ENCODE measurements around the gene MALAT1.

MALAT1 gene

DNA sequence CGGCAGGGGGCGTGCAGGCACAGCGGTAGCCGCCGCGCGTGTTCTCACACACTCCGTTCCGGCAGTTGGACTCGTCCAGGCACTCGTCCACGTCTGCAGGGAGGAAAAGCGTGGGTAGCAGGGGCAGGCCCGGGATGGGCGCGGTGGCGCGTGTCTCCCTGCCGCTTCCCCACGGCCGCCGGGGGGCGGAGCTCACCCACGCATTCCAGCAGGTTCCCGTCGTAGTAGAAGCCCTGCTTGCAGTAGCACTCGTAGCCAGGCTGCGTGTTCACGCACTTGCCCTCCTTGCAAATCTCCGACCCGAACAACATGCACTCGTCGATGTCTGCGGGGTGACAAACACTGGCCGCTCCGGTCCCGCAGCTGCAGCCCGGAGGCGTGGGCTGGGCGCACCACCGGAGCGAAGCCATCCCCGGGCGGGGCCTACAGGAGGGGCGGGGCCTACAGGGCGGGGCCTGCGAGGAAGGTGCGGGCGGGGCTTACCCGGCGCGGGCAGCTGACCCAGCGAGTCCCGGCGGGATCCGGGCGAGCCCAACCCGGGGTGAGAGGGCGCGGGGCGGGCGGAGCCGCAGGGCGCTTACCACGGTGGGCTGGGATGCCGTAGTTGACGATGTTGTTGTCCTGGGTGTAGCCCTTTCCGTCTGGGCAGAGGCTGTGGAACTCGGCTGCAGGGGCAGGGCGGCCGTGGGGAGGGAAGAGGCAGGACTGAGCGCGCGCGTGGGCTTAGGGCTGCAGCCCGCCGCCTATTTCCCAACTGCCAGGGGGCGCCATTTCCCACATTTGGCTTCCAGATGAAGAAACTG is 41.6 kb downstream of the MALAT1 start:
- FAIRE-seq: no peak

DNA sequence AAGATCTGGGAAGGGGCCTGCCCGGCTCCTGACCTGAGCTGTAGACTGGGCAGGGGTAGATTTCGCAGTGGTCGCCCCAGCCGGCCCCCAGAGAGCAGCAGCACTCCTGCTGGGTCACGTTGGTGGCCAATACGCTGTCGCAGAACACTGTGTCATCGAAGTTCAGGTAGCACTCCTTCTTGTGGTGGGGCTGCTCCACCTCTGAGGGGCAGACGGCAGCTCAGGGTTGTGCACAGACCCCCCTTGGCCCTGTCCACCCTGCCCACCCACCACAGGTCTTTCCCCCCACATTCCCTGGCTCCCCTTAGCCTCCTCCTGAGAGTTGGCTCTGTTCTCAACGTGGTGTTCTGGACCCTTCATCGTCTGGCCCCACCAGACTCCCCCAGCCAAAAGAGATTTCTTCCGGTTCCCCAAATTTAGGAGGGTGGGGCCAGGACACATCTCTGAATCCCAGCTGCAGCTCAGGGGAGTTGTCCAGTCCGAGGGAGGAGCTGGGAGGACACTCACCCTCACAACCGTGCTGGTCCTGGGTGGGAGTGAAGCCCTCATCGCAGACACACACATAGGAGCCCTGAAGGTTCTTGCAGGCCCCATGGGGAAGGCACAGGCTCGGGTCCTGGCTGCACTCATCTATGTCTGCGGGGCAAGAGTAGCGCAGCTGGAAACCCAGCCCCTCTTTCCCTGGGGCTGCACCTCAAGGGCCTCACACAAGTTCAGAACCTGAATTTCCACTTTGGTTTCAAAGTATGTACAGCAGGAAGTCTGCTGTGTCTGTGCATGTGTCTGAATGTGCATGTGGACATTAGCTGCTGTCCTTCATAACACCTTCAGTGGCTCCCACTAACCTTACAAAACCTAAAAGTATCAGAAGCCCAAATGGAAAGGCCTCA is 42.5 kb downstream of the MALAT1 start:
- no peak for FAIRE-seq

DNA sequence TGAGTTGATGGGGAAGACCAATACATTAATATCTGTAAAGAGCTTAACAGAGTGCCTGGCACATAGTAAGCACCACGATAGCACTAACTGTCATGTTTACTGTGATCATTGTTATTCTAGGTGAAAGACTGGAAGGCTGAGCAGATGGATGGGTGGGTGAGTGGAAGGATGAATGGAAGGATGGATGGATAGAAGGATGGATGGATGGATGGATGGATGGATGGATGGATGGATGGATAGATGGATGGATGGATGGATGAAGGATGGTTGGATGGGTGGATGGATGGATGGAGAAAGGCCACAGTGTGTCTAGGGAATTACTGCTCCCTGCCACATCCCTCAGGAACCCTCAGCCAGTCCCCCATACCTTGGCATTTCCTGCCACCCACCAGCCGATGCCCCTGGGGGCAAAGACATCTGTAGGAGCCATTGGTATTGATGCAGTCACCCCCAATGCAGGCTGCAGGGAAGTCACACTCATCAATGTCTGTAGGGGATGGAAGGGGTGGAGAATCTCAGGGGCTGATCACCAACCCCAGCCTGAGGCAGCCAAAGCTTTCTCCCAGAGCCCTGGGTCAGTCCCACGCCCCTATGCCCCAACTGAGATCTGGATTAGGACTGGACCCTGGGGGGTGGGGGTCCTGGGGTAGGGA is 44.0 kb downstream of the MALAT1 start:
- FAIRE-seq: no peak

DNA sequence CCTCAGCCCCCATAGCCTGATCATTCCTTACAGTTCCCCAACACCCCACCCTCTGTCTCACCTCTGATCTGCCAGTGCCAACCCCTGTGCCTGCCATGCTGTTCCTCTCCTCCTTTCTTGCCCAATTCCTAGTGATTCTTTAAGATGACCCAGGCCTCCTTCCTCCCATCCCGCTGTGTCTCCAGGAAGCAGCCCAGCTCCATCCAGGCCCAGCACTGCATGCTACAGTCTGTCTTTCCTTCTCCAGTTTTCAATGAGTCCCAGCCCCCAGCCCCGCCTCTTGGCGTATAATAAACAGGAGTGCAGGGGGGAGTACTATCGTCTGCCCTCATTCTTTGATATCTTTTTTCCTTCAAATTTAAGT is 47.0 kb downstream of the MALAT1 start:
- no peak for FAIRE-seq

DNA sequence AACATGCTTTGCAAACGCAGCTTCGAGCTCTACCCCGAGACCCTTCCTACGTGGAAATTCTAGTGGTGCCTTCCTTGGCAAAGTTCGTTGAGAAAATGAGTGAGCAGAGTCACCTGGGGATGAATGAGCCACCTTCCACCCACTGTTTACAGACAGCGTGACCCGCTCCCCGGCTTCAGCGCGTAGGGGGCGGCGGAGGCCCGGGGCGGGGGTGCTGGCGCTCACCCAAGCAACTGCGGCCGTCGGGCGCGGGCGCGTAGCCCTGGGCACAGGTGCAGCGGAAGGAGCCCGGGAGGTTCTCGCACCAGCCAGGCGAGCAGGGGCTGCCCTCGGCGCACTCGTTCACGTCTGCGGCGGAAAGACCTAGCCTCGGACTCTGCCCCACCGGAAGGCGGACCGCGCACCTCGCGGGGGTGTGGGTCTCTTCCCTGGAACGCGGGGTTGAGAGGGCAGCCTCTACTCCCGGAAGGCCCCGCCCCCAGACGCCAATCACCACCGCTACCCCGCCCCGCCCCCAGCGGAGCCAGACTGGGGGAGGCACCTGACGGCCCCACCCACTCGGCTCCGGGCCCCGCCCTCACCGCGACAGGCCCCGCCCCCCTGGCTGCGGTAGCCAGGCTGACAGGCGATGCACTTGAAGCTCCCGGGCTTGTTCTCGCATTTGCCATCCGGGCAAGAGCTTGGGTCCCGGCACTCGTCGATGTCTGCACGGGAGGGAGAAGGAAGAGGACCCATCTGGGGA is 47.5 kb downstream of the MALAT1 start:
- FAIRE-seq: no peak

DNA sequence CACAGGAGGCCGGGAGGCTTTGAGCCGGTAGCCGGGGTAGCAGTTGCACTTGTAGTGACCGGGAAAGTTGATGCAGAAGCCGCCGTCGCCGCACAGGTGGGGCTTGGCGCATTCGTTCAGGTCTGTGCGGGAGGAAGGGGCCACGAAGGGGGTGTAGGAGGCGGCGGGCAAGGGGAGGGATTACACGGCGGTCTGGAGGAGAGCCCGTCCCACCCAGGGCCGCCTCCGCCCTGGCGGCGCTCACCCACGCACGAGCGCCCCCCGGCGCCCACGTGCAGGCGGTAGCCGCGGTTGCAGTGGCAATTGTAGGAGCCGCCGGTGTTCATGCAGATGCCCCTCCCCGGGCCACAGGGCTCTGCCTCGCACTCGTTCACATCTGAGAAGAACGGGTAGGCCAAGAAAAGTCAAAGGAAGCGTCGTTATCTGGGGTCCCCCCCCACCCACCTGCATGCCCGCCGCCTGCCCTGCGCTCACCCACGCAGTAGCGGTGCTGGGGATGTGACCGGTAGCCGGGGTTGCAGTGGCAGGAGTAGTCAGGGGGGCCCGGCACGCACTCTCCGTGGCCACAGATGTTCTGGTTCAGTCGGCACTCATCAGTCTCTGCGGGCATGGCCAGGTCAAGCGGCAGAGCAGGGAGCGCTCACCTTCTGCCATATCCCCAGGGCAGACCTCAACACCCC is 48.7 kb downstream of the MALAT1 start:
- no peak for FAIRE-seq

DNA sequence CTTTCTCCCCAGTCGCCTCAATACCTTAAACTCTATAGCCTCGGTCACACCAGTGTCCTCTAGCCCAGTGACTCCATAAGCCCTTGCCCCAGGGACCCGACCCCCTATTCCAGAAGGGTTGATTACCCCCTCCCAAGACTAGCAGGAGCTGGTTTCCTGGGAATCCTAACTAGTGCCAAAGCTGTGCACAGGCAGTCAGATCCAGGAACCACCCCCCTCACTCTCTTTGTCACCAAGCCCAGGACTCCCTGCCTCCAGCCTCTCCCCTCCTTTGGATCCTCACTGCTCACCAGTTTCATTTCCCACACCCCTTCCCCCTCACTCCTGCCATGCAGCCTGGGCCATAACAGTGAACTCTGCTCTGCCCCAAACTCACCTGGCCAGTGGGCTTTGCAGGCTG is 49.5 kb downstream of the MALAT1 start:
- no peak for FAIRE-seq

DNA sequence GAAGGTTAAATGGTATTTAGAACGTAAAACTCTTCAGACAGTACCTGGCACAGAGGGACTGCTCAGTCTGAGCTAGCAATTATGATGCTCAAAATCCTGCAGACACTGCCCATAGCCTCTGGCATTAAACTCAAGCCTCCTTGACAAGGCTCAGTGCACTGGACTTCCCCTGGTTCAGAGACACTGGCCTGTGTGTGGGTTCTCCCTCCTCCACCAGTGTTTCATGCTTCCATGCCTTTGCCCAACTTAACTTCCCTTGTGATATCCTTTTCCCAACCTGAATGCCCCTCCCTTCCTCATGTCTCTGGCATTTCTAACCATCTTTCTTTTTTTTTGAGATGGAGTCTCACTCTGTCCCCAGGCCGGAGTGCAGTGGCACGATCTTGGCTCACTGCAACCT is 50.3 kb downstream of the MALAT1 start:
- no peak for FAIRE-seq

DNA sequence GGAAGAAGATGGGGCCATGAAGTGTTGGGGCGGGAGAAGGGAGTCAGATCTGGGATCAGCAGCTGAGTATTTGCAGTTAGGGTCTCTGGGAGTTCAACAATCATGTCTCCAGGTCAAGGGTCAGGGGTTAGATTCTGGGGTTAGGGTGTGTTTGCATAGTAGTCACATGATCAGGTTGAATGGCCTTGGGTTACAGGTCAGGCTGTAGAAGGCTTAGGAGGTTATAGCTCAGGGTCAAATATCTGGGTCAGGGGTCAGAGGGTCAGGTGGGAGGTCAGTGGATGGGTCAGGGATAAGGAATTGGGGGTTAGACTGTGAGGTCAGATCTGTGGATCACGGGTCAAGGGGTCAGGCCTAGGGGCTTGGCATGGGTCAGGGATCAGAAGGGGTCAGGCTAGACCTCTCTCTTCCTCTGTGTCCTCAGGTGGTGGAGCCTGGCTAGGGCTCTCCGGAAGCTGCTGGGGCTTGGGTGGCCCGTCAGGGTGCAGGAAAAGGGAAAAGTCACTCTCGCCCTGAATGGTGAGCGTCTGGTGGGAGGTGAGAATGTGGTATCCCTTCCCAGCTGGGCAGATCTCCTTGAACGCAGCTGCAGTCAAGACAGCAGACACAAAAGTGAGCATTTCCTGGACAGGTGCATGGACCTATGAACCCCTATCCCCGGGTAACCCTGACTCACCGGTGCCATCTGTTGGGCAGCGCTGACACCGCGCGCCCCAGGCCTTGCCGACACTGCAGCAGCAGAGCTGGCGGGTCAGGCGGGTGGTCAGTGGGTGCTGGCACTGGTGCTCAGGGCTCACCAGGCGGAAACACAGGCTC is 52.9 kb downstream of the MALAT1 start:
- FAIRE-seq: no peak

DNA sequence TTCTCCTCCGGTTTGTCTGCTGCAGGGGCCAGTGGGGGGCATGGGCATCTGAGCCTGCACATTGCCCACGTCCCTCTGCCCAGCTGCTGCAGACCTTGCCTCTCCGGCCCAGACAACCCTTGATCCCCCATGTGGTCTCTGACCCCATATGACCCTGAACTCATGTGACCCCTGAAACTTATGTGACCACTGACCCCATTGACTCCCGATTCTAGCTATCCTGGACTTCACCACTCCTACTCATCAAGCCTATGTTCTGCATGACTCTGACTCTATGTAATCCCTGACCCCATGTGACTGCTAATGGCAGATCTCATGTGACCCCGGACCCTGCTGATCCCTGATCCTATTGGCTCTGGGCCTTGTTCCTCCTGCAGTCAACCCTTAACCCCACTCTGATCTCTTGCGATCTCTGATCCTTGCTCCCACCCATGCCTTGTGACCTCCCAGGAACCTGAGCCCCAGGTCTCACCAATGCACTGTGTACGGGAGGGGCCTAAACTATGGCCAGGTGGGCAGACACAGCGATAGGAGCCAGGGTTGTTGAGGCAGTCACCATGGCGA is 53.6 kb downstream of the MALAT1 start:
- FAIRE-seq: no peak

DNA sequence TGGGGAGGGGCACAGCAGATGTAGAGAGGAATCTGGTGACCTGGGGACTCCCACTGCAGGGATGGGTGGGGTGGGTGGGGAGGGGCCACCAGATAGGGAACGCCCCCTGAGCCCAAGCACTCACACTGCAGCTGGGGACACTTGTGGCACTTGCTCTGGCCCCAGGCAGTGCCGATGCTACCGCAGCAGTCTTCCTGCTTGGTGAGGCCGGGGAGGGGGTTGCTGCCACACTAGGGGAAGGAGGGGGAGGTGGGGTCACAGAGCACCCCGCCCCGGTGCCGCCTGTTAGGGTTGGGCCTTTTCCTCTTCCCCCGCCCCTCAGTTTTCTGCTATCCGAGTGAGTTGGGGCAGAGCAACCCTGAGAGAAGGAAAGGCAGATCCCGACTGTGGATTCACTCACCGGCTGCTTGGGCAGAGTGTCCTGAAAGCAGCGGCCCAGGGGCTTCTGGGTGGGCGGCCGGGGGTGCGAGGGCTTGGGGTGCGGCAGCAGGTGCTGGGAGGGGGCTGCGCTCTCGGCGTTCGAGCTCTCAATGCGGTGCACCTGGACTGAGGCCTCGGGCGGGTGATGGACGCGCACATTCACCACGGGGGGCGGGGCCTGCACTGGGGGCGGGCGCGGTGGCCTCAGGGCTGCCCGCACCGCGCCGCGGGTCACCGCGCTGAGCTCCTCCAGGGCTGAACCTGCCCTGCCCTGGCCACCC is 54.6 kb downstream of the MALAT1 start:
- FAIRE-seq: peak; percentile 55

DNA sequence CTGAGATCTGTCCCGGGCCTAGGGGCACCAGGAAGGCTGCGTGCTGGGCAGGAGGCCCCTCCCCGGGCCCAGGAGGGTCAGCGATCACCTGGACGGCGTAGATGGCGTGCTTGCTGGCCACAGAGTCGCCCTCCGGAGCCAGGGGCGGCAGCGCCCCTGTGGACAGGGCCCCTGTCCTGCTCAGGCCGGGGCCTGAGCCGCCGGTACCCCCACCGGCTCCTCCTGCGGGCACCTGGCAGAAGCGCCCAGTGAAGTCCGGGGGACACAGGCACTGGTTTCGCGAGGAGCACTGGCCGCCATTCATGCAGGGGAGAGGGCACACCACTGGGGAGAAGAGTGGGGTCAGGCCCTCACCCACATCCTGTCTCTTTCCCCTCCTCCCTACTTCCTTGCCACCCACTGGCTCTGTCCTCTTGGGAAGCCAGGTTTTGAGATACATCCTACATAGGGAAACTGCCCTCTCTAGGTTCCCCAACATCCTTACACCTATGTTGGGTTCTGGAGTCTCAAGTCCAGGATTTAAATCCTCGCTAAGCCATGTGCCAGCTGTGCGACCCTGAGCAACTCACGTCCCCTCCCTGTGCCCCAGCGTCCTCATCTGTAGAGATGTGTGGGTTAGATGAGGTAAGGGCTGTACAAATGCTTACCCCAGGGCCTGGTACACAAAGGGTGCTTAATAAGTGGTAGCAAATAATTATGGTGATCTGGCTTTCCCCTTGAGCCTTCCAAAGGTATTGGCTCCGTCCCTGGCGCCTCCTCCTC is 55.4 kb downstream of the MALAT1 start:
- FAIRE-seq: no peak

DNA sequence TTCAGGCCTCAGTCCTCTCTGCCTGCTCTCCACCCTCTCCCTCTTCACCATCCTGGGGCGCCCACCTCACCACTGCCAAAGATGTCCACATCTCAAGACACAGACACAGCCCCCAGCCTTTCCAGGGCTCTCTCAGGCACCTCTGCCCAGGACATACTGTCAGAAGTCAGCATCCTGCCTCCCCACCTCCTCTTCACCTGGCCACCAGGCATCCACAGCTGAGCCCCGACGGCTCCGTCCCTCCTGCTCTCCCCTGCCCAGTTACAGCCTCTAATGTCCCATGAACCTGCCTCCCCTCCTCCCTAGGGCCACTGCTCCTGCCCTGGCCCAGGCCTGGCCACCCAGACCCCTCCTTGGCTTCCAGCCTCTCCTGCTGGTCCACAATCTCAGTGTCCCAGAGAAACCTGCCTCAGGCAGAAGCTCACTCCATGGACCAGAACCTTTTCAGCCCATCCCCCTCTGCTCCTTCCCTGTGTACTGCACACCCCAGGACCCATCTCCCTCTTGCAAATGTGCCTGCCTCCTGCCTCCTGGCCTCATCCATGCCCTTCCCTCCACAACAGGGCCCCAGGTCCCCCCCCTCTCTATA is 56.1 kb downstream of the MALAT1 start:
- no peak for FAIRE-seq

DNA sequence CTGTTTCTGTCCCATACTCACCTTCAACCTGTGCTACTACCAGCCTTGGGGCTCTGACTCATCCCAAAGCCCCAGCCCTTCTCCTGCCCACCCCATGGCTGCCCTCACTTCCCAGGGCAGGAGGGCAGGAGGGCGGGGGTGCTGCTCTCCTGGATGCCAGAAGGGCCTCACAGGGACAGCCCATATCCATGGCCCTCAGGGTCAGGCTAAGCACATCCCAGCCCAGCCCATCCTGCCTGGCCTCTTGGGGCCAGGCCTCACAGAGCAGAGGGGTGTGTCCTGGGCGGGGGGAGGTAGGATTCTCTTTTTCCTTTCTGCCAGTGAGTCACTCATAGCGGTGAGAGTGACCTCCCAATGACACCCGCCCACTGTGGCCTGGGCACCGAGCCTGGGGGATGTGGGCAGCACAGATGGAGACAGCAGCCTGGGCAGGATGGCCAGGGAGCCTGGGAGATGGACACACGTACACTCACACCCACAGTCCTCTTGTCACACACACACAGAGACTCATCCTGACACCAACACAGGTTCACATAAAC is 56.9 kb downstream of the MALAT1 start:
- FAIRE-seq: no peak

Measured in G401.6 (cell line).